IMR-90 (cell line): ENCODE results near the gene PRICKLE2. TPM values are rescaled to one million over a fixed set of nuclear protein-coding genes. Genes with fewer than 3 reads are reported as not detected.

Experiments used
- ATAC-seq: fragments of 200-7000 bp; cut with Tn5 transposase; 2 replicates; pipeline ENCODE4 v1.9.1; 2020; ENCODE audit warnings: low read depth, mild to moderate bottlenecking, moderate library complexity
- BruUV-seq: library from RNA; stranded (reverse); fragments of 400-500 nt; replicated peaks from 2 replicates; lab custom pipeline; 2021; lab: Mats Ljungman, UMichigan
- CTCF ChIA-PET: fragments of 300-600 bp; formaldehyde crosslinking; extraction: SDS; loops from one replicate; lab custom pipeline; 2021; ENCODE audit warnings: antibody characterized with exemption; lab: Yijun Ruan, JAX
- POLR2A ChIA-PET: fragments of 300-600 bp; sonication (Branson Sonifier 250); formaldehyde crosslinking; loops from one replicate; lab custom pipeline; 2022; ENCODE audit warnings: antibody characterized with exemption; ENCODE audit not compliant: unreplicated experiment; lab: Charles Lee
- DNase-seq: peaks from one replicate; pipeline ENCODE4 v3.0.0; 2013
- H2AFZ ChIP-seq: replicated peaks from 2 replicates; pipeline ENCODE3; 2013; ENCODE audit warnings: low read length, mild to moderate bottlenecking; ENCODE audit not compliant: poor library complexity
- H2AK5ac ChIP-seq: 2 replicates; pipeline ENCODE4 v1.6.1; 2013; ENCODE audit warnings: low read depth, low read length, inconsistent platforms
- H2AK9ac ChIP-seq: replicated peaks from 2 replicates; pipeline ENCODE3; 2013; ENCODE audit warnings: mild to moderate bottlenecking, low read depth, low read length, moderate library complexity; ENCODE audit not compliant: poor library complexity
- H2BK120ac ChIP-seq: 2 replicates; pipeline ENCODE4 v1.6.1; 2013; ENCODE audit warnings: low read depth, low read length, inconsistent platforms
- H2BK15ac ChIP-seq: 3 replicates; pipeline ENCODE4 v1.6.1; 2013; ENCODE audit warnings: low read depth, low read length, inconsistent platforms
- H2BK20ac ChIP-seq: 2 replicates; pipeline ENCODE4 v1.6.1; 2013; ENCODE audit warnings: low read depth, mild to moderate bottlenecking, inconsistent platforms, low read length, moderate library complexity
- H2BK5ac ChIP-seq: 2 replicates; pipeline ENCODE4 v1.6.1; 2013; ENCODE audit warnings: mild to moderate bottlenecking, low read depth, low read length, inconsistent platforms; ENCODE audit not compliant: poor library complexity, severe bottlenecking
- H3K14ac ChIP-seq: replicated peaks from 2 replicates; pipeline ENCODE4 v1.6.1; 2013; ENCODE audit warnings: low read depth, low read length, inconsistent platforms
- H3K18ac ChIP-seq: 2 replicates; pipeline ENCODE4 v1.6.1; 2013; ENCODE audit warnings: low read depth, low read length, control low read depth
- H3K23ac ChIP-seq: 2 replicates; pipeline ENCODE4 v1.6.1; 2013; ENCODE audit warnings: low read depth, low read length, inconsistent platforms
- H3K27ac ChIP-seq: 2 replicates; pipeline ENCODE4 v1.5.1; 2013; ENCODE audit warnings: mild to moderate bottlenecking, control low read depth, low read length; ENCODE audit not compliant: insufficient read depth
- H3K27me3 ChIP-seq: 2 replicates; pipeline ENCODE4 v1.6.1; 2013; ENCODE audit warnings: low read length; ENCODE audit not compliant: control insufficient read depth, insufficient read depth
- H3K36me3 ChIP-seq: 2 replicates; pipeline ENCODE4 v1.6.1; 2013; ENCODE audit warnings: low read length, mixed read lengths; ENCODE audit not compliant: control insufficient read depth, insufficient read depth
- H3K4ac ChIP-seq: 2 replicates; pipeline ENCODE4 v1.6.1; 2013; ENCODE audit warnings: low read depth, low read length, inconsistent platforms
- H3K4me1 ChIP-seq: 2 replicates; pipeline ENCODE4 v1.6.1; 2013; ENCODE audit warnings: low read length, mixed read lengths; ENCODE audit not compliant: control insufficient read depth, insufficient read depth
- H3K4me2 ChIP-seq: 2 replicates; pipeline ENCODE4 v1.6.1; 2013; ENCODE audit warnings: low read depth, mild to moderate bottlenecking, control low read depth, low read length, moderate library complexity
- H3K4me3 ChIP-seq: 2 replicates; pipeline ENCODE4 v1.5.1; 2013; ENCODE audit warnings: low read depth, mild to moderate bottlenecking, control low read depth, low read length, moderate library complexity; ENCODE audit not compliant: insufficient read depth
- H3K56ac ChIP-seq: 2 replicates; pipeline ENCODE4 v1.6.1; 2013; ENCODE audit warnings: low read length, inconsistent platforms; ENCODE audit not compliant: insufficient read depth; ENCODE audit errors: extremely low read depth
- H3K79me1 ChIP-seq, 2 experiments: 2 replicates each; pipeline ENCODE4 v1.6.1; 2013; ENCODE audit warnings: low read length in 2 of 2, inconsistent platforms in 1 of 2, low read depth in 1 of 2
- H3K9ac ChIP-seq: 2 replicates; pipeline ENCODE4 v1.6.1; 2013; ENCODE audit warnings: low read depth, low read length, control low read depth
- H3K9me1 ChIP-seq: 2 replicates; pipeline ENCODE4 v1.6.1; 2013; ENCODE audit warnings: low read length, inconsistent platforms; ENCODE audit not compliant: insufficient read depth
- H3K9me3 ChIP-seq: 2 replicates; pipeline ENCODE4 v1.6.1; 2013; ENCODE audit warnings: low read length; ENCODE audit not compliant: control insufficient read depth, insufficient read depth
- H4K20me1 ChIP-seq: 2 replicates; pipeline ENCODE4 v1.6.1; 2013; ENCODE audit warnings: low read length, inconsistent platforms; ENCODE audit not compliant: insufficient read depth
- H4K5ac ChIP-seq: 2 replicates; pipeline ENCODE4 v1.6.1; 2013; ENCODE audit warnings: mild to moderate bottlenecking, low read depth, low read length, control low read depth
- H4K8ac ChIP-seq, 2 experiments: 2 replicates each; pipeline ENCODE4 v1.6.1; 2013; ENCODE audit warnings: low read depth in 2 of 2, low read length in 2 of 2, control low read depth in 1 of 2, inconsistent platforms in 1 of 2
- H4K91ac ChIP-seq: 2 replicates; pipeline ENCODE4 v1.6.1; 2013; ENCODE audit warnings: low read depth, low read length, inconsistent platforms; ENCODE audit not compliant: insufficient read depth
- BHLHE40 ChIP-seq: fragments of 150-350 bp; IDR thresholded peaks from 2 replicates; pipeline ENCODE4 v1.6.1; 2016; ENCODE audit warnings: mild to moderate bottlenecking, low read depth, low read length
- CEBPB ChIP-seq: IDR thresholded peaks from 2 replicates; pipeline ENCODE4 v1.6.1; 2012; ENCODE audit warnings: low read depth, low read length, improper control_type of control experiment
- CTCF ChIP-seq: conservative IDR thresholded peaks from 2 replicates; pipeline ENCODE4 v1.5.1; 2012; ENCODE audit warnings: mild to moderate bottlenecking, low read depth, low read length, improper control_type of control experiment
- ELK1 ChIP-seq: fragments of 150-350 bp; IDR thresholded peaks from 2 replicates; pipeline ENCODE4 v1.6.1; 2016; ENCODE audit warnings: low read depth, mild to moderate bottlenecking, low read length, moderate library complexity, borderline replicate concordance
- FOS ChIP-seq: fragments of 150-350 bp; IDR thresholded peaks from 2 replicates; pipeline ENCODE4 v1.6.1; 2016; ENCODE audit warnings: low read depth, low read length
- MAFK ChIP-seq: IDR thresholded peaks from 2 replicates; pipeline ENCODE4 v1.6.1; 2012; ENCODE audit warnings: low read depth, low read length, improper control_type of control experiment
- MXI1 ChIP-seq: IDR thresholded peaks from 2 replicates; pipeline ENCODE4 v1.6.1; 2012; ENCODE audit warnings: low read depth, mild to moderate bottlenecking, low read length, moderate library complexity, borderline replicate concordance
- POLR2A ChIP-seq: IDR thresholded peaks from 2 replicates; pipeline ENCODE4 v1.6.1; 2012; ENCODE audit warnings: mild to moderate bottlenecking, low read depth, low read length
- RCOR1 ChIP-seq: IDR thresholded peaks from 2 replicates; pipeline ENCODE4 v1.6.1; 2012; ENCODE audit warnings: mild to moderate bottlenecking, low read length, improper control_type of control experiment; ENCODE audit not compliant: insufficient replicate concordance
- USF2 ChIP-seq: fragments of 150-350 bp; IDR thresholded peaks from 2 replicates; pipeline ENCODE4 v1.6.1; 2017; ENCODE audit warnings: mild to moderate bottlenecking, antibody characterized with exemption, low read length, low read depth
- WGBS, 2 experiments: methylation state at CpG; one replicate each; pipeline versions ENCODE4 v1.1.5 to v1.1.7; 2013; ENCODE audit warnings: missing lambda C conversion rate in 2 of 2; ENCODE audit not compliant: insufficient read length in 1 of 2; ENCODE audit errors: extremely low coverage in 2 of 2; 5-methylcytosine and 5-hydroxymethylcytosine counted together
- dilution Hi-C: fragments of 300-500 bp; cut with HindIII; formaldehyde crosslinking; loops from one replicate; pipeline ENCODE4 v1.14.3; 2018; ENCODE audit warnings: low sequenced_read_pairs; ENCODE audit not compliant: unreplicated experiment
- in situ Hi-C: fragments of 300-500 bp; cut with MboI; formaldehyde crosslinking; loops from 3 replicates; pipeline ENCODE4 v1.14.3; 2019; ENCODE audit warnings: low sequenced_read_pairs, inconsistent platforms, mixed read lengths
- intact Hi-C: fragments of 100-400 bp; cut with micrococcal nuclease; formaldehyde crosslinking; loops from 2 replicates; pipeline ENCODE4 v1.10.0; 2022
- polyA plus RNA-seq, 3 experiments: library from polyadenylated mRNA; depleted of rRNA; stranded (reverse); fragments of >200 nt; gene quantifications; 2 replicates each; pipeline ENCODE4 v1.2.3, GENCODE V29; 2012; ENCODE audit warnings: low replicate concordance in 1 of 3
- total RNA-seq: library from RNA; depleted of rRNA; stranded (reverse); fragments of >200 nt; gene quantifications from 2 replicates; pipeline ENCODE4 v1.2.3, GENCODE V29; 2012

PRICKLE2 gene
- total and polyA plus RNA-seq, 2 of the 4 experiments (the other 2 are of a cell fraction), result 4.1 to 14.2 TPM

GRCh38 chr3:64265646-64266045 lies 40.4 kb upstream of the PRICKLE2 start:
- Histone ChIP-seq H2AK5ac (peak overlapping the region; percentile 18), H2BK120ac (peak overlapping the region; percentile 65), H3K23ac (peak overlapping the region; percentile 35; the same call in 1 of the 2 replicates), H3K14ac (peak overlapping the region; percentile 13; the same call in 1 of the 2 replicates), H3K4me3 (peak overlapping the region; percentile 81), H4K8ac (peak overlapping the region; percentile 61 to 63), H2BK20ac (peak overlapping the region; percentile 9; the same call in 1 of the 2 replicates), H3K36me3 (no peaks in the 10 kb centered on the region; the same call in 1 of the 2 replicates), H3K9me3 (no peaks in the 10 kb centered on the region), H4K91ac (peak overlapping the region; percentile 39), H3K9me1 (peaks cover 9% of the 10 kb centered on the region), H3K4me2 (peak overlapping the region; percentile 98), H2BK15ac (peak overlapping the region; percentile 16; the same call in 1 of the 3 replicates), H3K79me1 (peaks cover 23 to 71% of the 10 kb centered on the region in 2 experiments), H4K20me1 (peaks cover 33% of the 10 kb centered on the region), H3K4ac (peak overlapping the region; percentile 66; the same call in 1 of the 2 replicates), H3K27ac (peak overlapping the region; percentile 79), H3K4me1 (peaks cover 22% of the 10 kb centered on the region), H2BK5ac (peak overlapping the region; percentile 97), H3K18ac (peak overlapping the region; percentile 31; the same call in 1 of the 2 replicates), H3K27me3 (no peaks in the 10 kb centered on the region), H4K5ac (peak overlapping the region; percentile 14; the same call in 1 of the 2 replicates), H2AFZ (no peak overlapping the region), H2AK9ac (no peak overlapping the region), H3K9ac (peak overlapping the region; percentile 83), H3K56ac (peak overlapping the region; percentile 77)
- POLR2A ChIA-PET, result interaction anchor here (1.0 kb wide), 1 partner anchor 196 kb away, joined by 3 read pairs; no protein-coding TSS in a partner anchor
- no peak for DNase-seq
- intact Hi-C loops (loop anchor here (1.0 to 5.0 kb wide), 7 partner anchors 33 to 235 kb away; no protein-coding TSS in a partner anchor), in situ Hi-C loops (loop anchor here (10.0 kb wide), 1 partner anchor 219 kb away; no protein-coding TSS in a partner anchor), dilution Hi-C loops (no loop called here)
- ATAC-seq, result no peak
- TF ChIP-seq CEBPB (no peak), ELK1 (no peak), BHLHE40 (no peak), MXI1 (no peak), MAFK (no peak), USF2 (no peak), RCOR1 (no peak), POLR2A (no peak), CTCF (no peak), FOS (no peak)
- BruUV-seq, result no TSS peak
- no CpG with 5 or more reads among the region's 3 CpGs for WGBS, 2 experiments
- CTCF ChIA-PET, result interaction anchor here (0.7 to 1.1 kb wide), 2 partner anchors 21 to 73 kb away, joined by 3 read pairs; no protein-coding TSS in a partner anchor
